ENCODE results near the gene AKAP13. TPM values are rescaled to one million over a fixed set of nuclear protein-coding genes. Genes with fewer than 3 reads are reported as not detected.
A peak's percentile ranks its signal among the peaks of the same experiment; 100 is the strongest.

The AKAP13 gene
- total RNA-seq, 1 donor from 2014 or later, result 443 TPM

DNA sequence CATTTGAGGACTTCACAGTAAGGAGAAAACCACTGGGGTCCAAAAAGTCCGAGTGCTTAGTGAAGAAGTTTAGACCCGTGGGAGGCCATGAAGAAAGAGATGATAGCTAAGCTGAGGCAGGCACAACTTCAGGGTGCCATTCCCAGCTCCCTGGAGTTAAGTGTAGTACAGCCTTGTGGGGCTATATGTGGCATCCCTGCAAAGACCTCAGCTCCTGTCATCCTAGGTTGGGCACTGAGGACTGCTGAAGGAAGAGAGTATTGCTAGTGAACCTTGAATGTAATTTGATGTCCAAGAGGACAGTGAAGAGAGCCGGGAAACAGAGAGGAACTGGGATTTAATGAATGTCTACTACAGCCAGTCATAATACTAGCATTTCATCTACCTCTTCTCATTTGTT, 162.1 kb downstream of the AKAP13 start:
- no peaks in the 10 kb centered on the region for H3K9me3 ChIP-seq
- H3K36me3 ChIP-seq, result no peaks in the 10 kb centered on the region
- peak overlapping the region; percentile 78 for H3K27ac ChIP-seq
- H3K4me3 ChIP-seq, result no peak overlapping the region
- DNase-seq (no peak), ATAC-seq (no peak)
- TF ChIP-seq, protein P1, sequence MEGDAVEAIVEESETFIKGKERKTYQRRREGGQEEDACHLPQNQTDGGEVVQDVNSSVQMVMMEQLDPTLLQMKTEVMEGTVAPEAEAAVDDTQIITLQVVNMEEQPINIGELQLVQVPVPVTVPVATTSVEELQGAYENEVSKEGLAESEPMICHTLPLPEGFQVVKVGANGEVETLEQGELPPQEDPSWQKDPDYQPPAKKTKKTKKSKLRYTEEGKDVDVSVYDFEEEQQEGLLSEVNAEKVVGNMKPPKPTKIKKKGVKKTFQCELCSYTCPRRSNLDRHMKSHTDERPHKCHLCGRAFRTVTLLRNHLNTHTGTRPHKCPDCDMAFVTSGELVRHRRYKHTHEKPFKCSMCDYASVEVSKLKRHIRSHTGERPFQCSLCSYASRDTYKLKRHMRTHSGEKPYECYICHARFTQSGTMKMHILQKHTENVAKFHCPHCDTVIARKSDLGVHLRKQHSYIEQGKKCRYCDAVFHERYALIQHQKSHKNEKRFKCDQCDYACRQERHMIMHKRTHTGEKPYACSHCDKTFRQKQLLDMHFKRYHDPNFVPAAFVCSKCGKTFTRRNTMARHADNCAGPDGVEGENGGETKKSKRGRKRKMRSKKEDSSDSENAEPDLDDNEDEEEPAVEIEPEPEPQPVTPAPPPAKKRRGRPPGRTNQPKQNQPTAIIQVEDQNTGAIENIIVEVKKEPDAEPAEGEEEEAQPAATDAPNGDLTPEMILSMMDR (IDR thresholded peaks at IDR 0.05), result no peak
- peaks cover 70% of the 10 kb centered on the region for H3K4me1 ChIP-seq
- H3K27me3 ChIP-seq (ENCODE audit: low read depth), result no peaks in the 10 kb centered on the region
- intact Hi-C loops (cut with DNase I), result no loop called here

- ATAC-seq, result peak in 1 of 2 donors; percentile 15
- H3K27me3 ChIP-seq (ENCODE audit: low read depth), result no peaks in the 10 kb centered on the region
- TF ChIP-seq, protein P1 (IDR thresholded peaks at IDR 0.05), result no peak
- H3K4me1 ChIP-seq, result peaks cover 74% of the 10 kb centered on the region
- intact Hi-C loops (cut with DNase I), result no loop called here
- DNase-seq, result no peak
- peak overlapping the region; percentile 43 for H3K4me3 ChIP-seq
- peak overlapping the region; percentile 78 for H3K27ac ChIP-seq
- H3K36me3 ChIP-seq, result no peaks in the 10 kb centered on the region
- no peaks in the 10 kb centered on the region for H3K9me3 ChIP-seq
Observed at GRCh38 chr15:85542895-85543331, 162.5 kb downstream of the AKAP13 start.

GRCh38 chr15:85543741-85544155, 163.3 kb downstream of the AKAP13 start:
- ATAC-seq (peak; percentile 77 to 90), DNase-seq (peak; percentile 90)
- Histone ChIP-seq H3K9me3 (no peaks in the 10 kb centered on the region), H3K4me1 (peaks cover 81% of the 10 kb centered on the region), H3K36me3 (no peaks in the 10 kb centered on the region), H3K27ac (peak overlapping the region; percentile 78), H3K27me3 (ENCODE audit: low read depth) (no peaks in the 10 kb centered on the region), H3K4me3 (peak overlapping the region; percentile 43)
- intact Hi-C loops (cut with DNase I), result no loop called here
- TF ChIP-seq, protein P1 (IDR thresholded peaks at IDR 0.05), result peak; percentile 32

GRCh38 chr15:85545185-85545584, 164.8 kb downstream of the AKAP13 start:
- H3K4me1 ChIP-seq, result peaks cover 74% of the 10 kb centered on the region
- ATAC-seq (peak; percentile 55 to 70), DNase-seq (no peak)
- H3K4me3 ChIP-seq, result peak overlapping the region; percentile 43
- no peaks in the 10 kb centered on the region for H3K36me3 ChIP-seq
- peak overlapping the region; percentile 78 for H3K27ac ChIP-seq
- no peaks in the 10 kb centered on the region for H3K9me3 ChIP-seq
- intact Hi-C loops (cut with DNase I), result no loop called here
- TF ChIP-seq, protein P1 (IDR thresholded peaks at IDR 0.05), result no peak
- no peaks in the 10 kb centered on the region for H3K27me3 ChIP-seq (ENCODE audit: low read depth)

GRCh38 chr15:85545752-85546151, 165.3 kb downstream of the AKAP13 start:
- DNase-seq (no peak), ATAC-seq (peak; percentile 28 to 48)
- H3K4me1 ChIP-seq, result peaks cover 72% of the 10 kb centered on the region
- H3K27me3 ChIP-seq (ENCODE audit: low read depth), result no peaks in the 10 kb centered on the region
- peak overlapping the region; percentile 78 for H3K27ac ChIP-seq
- H3K36me3 ChIP-seq, result no peaks in the 10 kb centered on the region
- peak overlapping the region; percentile 43 for H3K4me3 ChIP-seq
- no peaks in the 10 kb centered on the region for H3K9me3 ChIP-seq
- TF ChIP-seq, protein P1 (IDR thresholded peaks at IDR 0.05), result no peak
- intact Hi-C loops (cut with DNase I), result no loop called here
